Measurements from ENCODE around the gene ZNF383. TPM values are rescaled to one million over a fixed set of nuclear protein-coding genes. Genes with fewer than 3 reads are reported as not detected.
A peak's percentile ranks its signal among the peaks of the same experiment; 100 is the strongest.

The ZNF383 gene
- total and polyA plus RNA-seq, 8 donors, result 2.7 to 5.7 (median 4.1) TPM

GRCh38 chr19:37217480-37217774 lies 587 bp upstream of the ZNF383 start:
- ATAC-seq (no peak), FAIRE-seq (no peak), DNase-seq (no peak)
- Histone ChIP-seq H3K4me3 (peak overlapping the region; percentile 76 to 92 (median 78)), H3K9me3 (no peaks in the 10 kb centered on the region), H3K36me3 (peaks cover 0 to 3% (median 0%) of the 10 kb centered on the region in 3 donors), H3K27me3 (no peaks in the 10 kb centered on the region), H3K27ac (peak overlapping the region; percentile 77 to 97 (median 84)), H3K4me1 (peaks cover 0 to 6% (median 0%) of the 10 kb centered on the region in 3 donors)
- no peak for TF ChIP-seq CTCF (IDR thresholded peaks at IDR 0.05)
- 0 to 1% methylated on average over 7 of the region's 7 CpGs for WGBS, 2 donors
- intact Hi-C loops (cut with DNase I), result no loop called here

- intact Hi-C loops (cut with DNase I), result no loop called here
- peak overlapping the region; percentile 77 to 97 (median 84) for H3K27ac ChIP-seq
- WGBS, 2 donors, result 6 to 9% methylated on average over 6 of the region's 6 CpGs
- H3K4me1 ChIP-seq, result peaks cover 0 to 6% (median 0%) of the 10 kb centered on the region in 3 donors
- no peak for TF ChIP-seq CTCF (IDR thresholded peaks at IDR 0.05)
- FAIRE-seq (no peak), ATAC-seq (peak in 1 of 4 donors; percentile 15), DNase-seq (no peak)
- no peaks in the 10 kb centered on the region for H3K9me3 ChIP-seq
- no peaks in the 10 kb centered on the region for H3K27me3 ChIP-seq
- H3K36me3 ChIP-seq, result peaks cover 0 to 7% (median 0%) of the 10 kb centered on the region in 3 donors
- H3K4me3 ChIP-seq, result peak overlapping the region; percentile 76 to 92 (median 78)
Observed at GRCh38 chr19:37218592-37218935, 550 bp downstream of the ZNF383 start.

GRCh38 chr19:37220383-37220782 lies 2.4 kb downstream of the ZNF383 start:
- Histone ChIP-seq H3K36me3 (peaks cover 0 to 12% (median 7%) of the 10 kb centered on the region in 3 donors), H3K4me1 (peaks cover 0 to 6% (median 0%) of the 10 kb centered on the region in 3 donors), H3K4me3 (no peak overlapping the region), H3K9me3 (no peaks in the 10 kb centered on the region), H3K27ac (no peak overlapping the region), H3K27me3 (no peaks in the 10 kb centered on the region)
- no peak for TF ChIP-seq CTCF (IDR thresholded peaks at IDR 0.05)
- intact Hi-C loops (cut with DNase I), result no loop called here
- no peak for FAIRE-seq
- DNase-seq, result no peak
- ATAC-seq, result no peak
- 95% methylated on average over 3 of the region's 3 CpGs for WGBS, 2 donors

- no peak overlapping the region for H3K4me3 ChIP-seq
- DNase-seq (no peak), ATAC-seq (no peak), FAIRE-seq (no peak)
- no peak for TF ChIP-seq CTCF (IDR thresholded peaks at IDR 0.05)
- peaks cover 0 to 6% (median 0%) of the 10 kb centered on the region in 3 donors for H3K4me1 ChIP-seq
- no peaks in the 10 kb centered on the region for H3K27me3 ChIP-seq
- H3K9me3 ChIP-seq, result no peaks in the 10 kb centered on the region
- intact Hi-C loops (cut with DNase I), result no loop called here
- no peak overlapping the region for H3K27ac ChIP-seq
- WGBS, 2 donors, result 97 to 100% methylated on average over 2 of the region's 2 CpGs
- peaks cover 0 to 20% (median 8%) of the 10 kb centered on the region in 3 donors for H3K36me3 ChIP-seq
Observed at GRCh38 chr19:37221136-37221535, 3.1 kb downstream of the ZNF383 start.

GRCh38 chr19:37226248-37226647 lies 8.2 kb downstream of the ZNF383 start:
- Histone ChIP-seq H3K27me3 (no peaks in the 10 kb centered on the region), H3K9me3 (no peaks in the 10 kb centered on the region), H3K4me3 (no peak overlapping the region), H3K4me1 (no peaks in the 10 kb centered on the region), H3K36me3 (peaks cover 0 to 53% (median 14%) of the 10 kb centered on the region in 3 donors), H3K27ac (no peak overlapping the region)
- FAIRE-seq, result no peak
- ATAC-seq, result no peak
- 95 to 100% methylated on average over 2 of the region's 2 CpGs for WGBS, 2 donors
- no peak for DNase-seq
- intact Hi-C loops (cut with DNase I), result no loop called here
- TF ChIP-seq CTCF (IDR thresholded peaks at IDR 0.05), result no peak

All from pancreas (tissue), 10 donors.